GM21381 (cell line): Measurements from ENCODE around the gene TUBD1.
"Not testable (repeated sequence)": the region's sequence is repeated elsewhere in the genome, so short reads cannot be mapped to it uniquely, and the experiment has no call there.

Source experiments
- ATAC-seq: cut with Tn5 transposase; IDR thresholded peaks from one replicate; pipeline ENCODE4 v1.9.1; 2021; ENCODE audit warnings: mild to moderate bottlenecking, moderate library complexity; ENCODE audit not compliant: unreplicated experiment

TUBD1 gene

GRCh38 chr17:59876107-59876506 lies 16.6 kb downstream of the TUBD1 start:
- ATAC-seq = no peak

GRCh38 chr17:59874376-59874775 lies 18.4 kb downstream of the TUBD1 start:
- no peak for ATAC-seq

- not testable (repeated sequence) for ATAC-seq
Measured at GRCh38 chr17:59873414-59873813, 19.3 kb downstream of the TUBD1 start.

- ATAC-seq = no peak
Measured at GRCh38 chr17:59872351-59872750, 20.4 kb downstream of the TUBD1 start.

- ATAC-seq = no peak
Measured at GRCh38 chr17:59870482-59870881, 22.3 kb downstream of the TUBD1 start.

GRCh38 chr17:59869941-59870218 lies 22.9 kb downstream of the TUBD1 start:
- ATAC-seq = no peak

- no peak for ATAC-seq
Measured at GRCh38 chr17:59863616-59864015, 29.1 kb downstream of the TUBD1 start.

GRCh38 chr17:59859444-59860025 lies 33.2 kb downstream of the TUBD1 start:
- ATAC-seq = no peak

GRCh38 chr17:59858932-59859331 lies 33.8 kb downstream of the TUBD1 start:
- ATAC-seq = no peak

- no peak for ATAC-seq
Measured at GRCh38 chr17:59858167-59858816, 34.5 kb downstream of the TUBD1 start.

GRCh38 chr17:59856859-59857794 lies 35.6 kb downstream of the TUBD1 start:
- ATAC-seq = no peak

- ATAC-seq = not testable (repeated sequence)
Measured at GRCh38 chr17:59853919-59854729, 38.6 kb downstream of the TUBD1 start.

GRCh38 chr17:59853168-59853918 lies 39.4 kb downstream of the TUBD1 start:
- ATAC-seq = no peak

GRCh38 chr17:59852847-59853167 lies 39.9 kb downstream of the TUBD1 start:
- not testable (repeated sequence) for ATAC-seq

GRCh38 chr17:59851439-59852375 lies 41.0 kb downstream of the TUBD1 start:
- no peak for ATAC-seq

GRCh38 chr17:59850311-59850710 lies 42.4 kb downstream of the TUBD1 start:
- ATAC-seq = not testable (repeated sequence)

GRCh38 chr17:59848778-59849177 lies 44.0 kb downstream of the TUBD1 start:
- no peak for ATAC-seq

- no peak for ATAC-seq
Measured at GRCh38 chr17:59848385-59848668, 44.4 kb downstream of the TUBD1 start.

GRCh38 chr17:59846394-59847165 lies 46.2 kb downstream of the TUBD1 start:
- ATAC-seq = peak; percentile 36
